Trophoblast cell (in vitro differentiated cells and primary cell): ENCODE measurements around the gene LDLRAP1.

ENCODE experiments used
- DNase-seq, 2 donors: peaks; one replicate each; pipeline ENCODE4 v3.0.0-alpha.2; 2016
- H2AFZ ChIP-seq: 2 replicates; pipeline ENCODE4 v1.6.1; 2013; ENCODE audit warnings: low read length, moderate library complexity, mild to moderate bottlenecking; ENCODE audit not compliant: insufficient read depth, poor library complexity
- H2AK5ac ChIP-seq: 2 replicates; pipeline ENCODE4 v1.6.1; 2013; ENCODE audit warnings: mild to moderate bottlenecking, low read length
- H2BK120ac ChIP-seq: 2 replicates; pipeline ENCODE4 v1.6.1; 2013; ENCODE audit warnings: low read length, mild to moderate bottlenecking, moderate library complexity; ENCODE audit not compliant: insufficient read depth, poor library complexity
- H2BK12ac ChIP-seq: 2 replicates; pipeline ENCODE4 v1.6.1; 2013; ENCODE audit warnings: mild to moderate bottlenecking, low read length, moderate library complexity
- H2BK5ac ChIP-seq: 2 replicates; pipeline ENCODE4 v1.6.1; 2013; ENCODE audit warnings: low read length, low read depth, moderate library complexity, mild to moderate bottlenecking; ENCODE audit not compliant: poor library complexity
- H3K14ac ChIP-seq: 2 replicates; pipeline ENCODE4 v1.6.1; 2013; ENCODE audit warnings: mild to moderate bottlenecking, low read length
- H3K18ac ChIP-seq: 2 replicates; pipeline ENCODE4 v1.6.1; 2013; ENCODE audit warnings: mild to moderate bottlenecking, low read length
- H3K23ac ChIP-seq: 2 replicates; pipeline ENCODE4 v1.6.1; 2013; ENCODE audit warnings: low read length
- H3K27ac ChIP-seq: 2 replicates; pipeline ENCODE4 v1.5.1; 2013; ENCODE audit warnings: low read depth, mild to moderate bottlenecking, inconsistent platforms, low read length, moderate library complexity
- H3K27me3 ChIP-seq: 2 replicates; pipeline ENCODE4 v1.6.1; 2013; ENCODE audit warnings: inconsistent platforms, mild to moderate bottlenecking, low read length, moderate library complexity; ENCODE audit not compliant: insufficient read depth
- H3K36me3 ChIP-seq, 2 experiments: 1 replicate in 1 of 2; 2 replicates in 1 of 2; pipeline ENCODE4 v1.6.1; 2013; ENCODE audit warnings: low read length in 2 of 2, mild to moderate bottlenecking in 2 of 2, moderate library complexity in 1 of 2; ENCODE audit not compliant: insufficient read depth in 2 of 2, control insufficient read depth in 1 of 2
- H3K4ac ChIP-seq: 2 replicates; pipeline ENCODE4 v1.6.1; 2013; ENCODE audit warnings: low read depth, mild to moderate bottlenecking, low read length, moderate library complexity
- H3K4me1 ChIP-seq, 2 experiments: 1 replicate in 1 of 2; 2 replicates in 1 of 2; pipeline ENCODE4 v1.6.1; 2013; ENCODE audit warnings: low read length in 2 of 2, mild to moderate bottlenecking in 2 of 2, moderate library complexity in 1 of 2; ENCODE audit not compliant: insufficient read depth in 2 of 2, control insufficient read depth in 1 of 2
- H3K4me2 ChIP-seq: 2 replicates; pipeline ENCODE4 v1.6.1; 2013; ENCODE audit warnings: inconsistent platforms, mild to moderate bottlenecking, low read length, moderate library complexity
- H3K4me3 ChIP-seq: 2 replicates; pipeline ENCODE4 v1.5.1; 2013; ENCODE audit warnings: mild to moderate bottlenecking, low read depth, low read length, inconsistent platforms
- H3K79me1 ChIP-seq: one replicate; pipeline ENCODE4 v1.6.1; 2013; ENCODE audit warnings: low read length
- H3K79me2 ChIP-seq: 2 replicates; pipeline ENCODE4 v1.6.1; 2013; ENCODE audit warnings: low read length, mild to moderate bottlenecking; ENCODE audit not compliant: control insufficient read depth, insufficient read depth, poor library complexity
- H3K9ac ChIP-seq: 2 replicates; pipeline ENCODE4 v1.6.1; 2013; ENCODE audit warnings: mild to moderate bottlenecking, low read length
- H3K9me3 ChIP-seq: 2 replicates; pipeline ENCODE4 v1.6.1; 2013; ENCODE audit warnings: low read depth, mild to moderate bottlenecking, control low read depth, inconsistent platforms, low read length; ENCODE audit not compliant: insufficient read depth
- H4K12ac ChIP-seq: 2 replicates; pipeline ENCODE4 v1.6.1; 2013; ENCODE audit warnings: low read depth, mild to moderate bottlenecking, low read length, moderate library complexity
- H4K8ac ChIP-seq: 2 replicates; pipeline ENCODE4 v1.6.1; 2013; ENCODE audit warnings: low read depth, mild to moderate bottlenecking, low read length, moderate library complexity
- H4K91ac ChIP-seq: one replicate; pipeline ENCODE4 v1.6.1; 2013; ENCODE audit warnings: low read depth, mild to moderate bottlenecking, low read length, moderate library complexity
- WGBS: extraction: QIAGEN DNeasy Blood & Tissue Kit; methylation state at CpG from one replicate; pipeline ENCODE4 v1.1.7; 2013; ENCODE audit warnings: missing lambda C conversion rate; ENCODE audit not compliant: insufficient read length, insufficient coverage; ENCODE audit errors: extremely low coverage; 5-methylcytosine and 5-hydroxymethylcytosine counted together

Gene LDLRAP1

GRCh38 chr1:25580927-25581326 is 37.5 kb downstream of the LDLRAP1 start:
- H2BK12ac ChIP-seq, result no peak overlapping the region
- no peak overlapping the region for H4K91ac ChIP-seq
- H2AFZ ChIP-seq, result no peak overlapping the region
- H2BK5ac ChIP-seq, result no peak overlapping the region
- no CpG with 5 or more reads among the region's 6 CpGs for WGBS
- H3K79me1 ChIP-seq, result no peaks in the 10 kb centered on the region
- no peak overlapping the region for H3K4me2 ChIP-seq
- H3K23ac ChIP-seq, result no peak overlapping the region
- H3K14ac ChIP-seq, result no peak overlapping the region
- H3K79me2 ChIP-seq, result no peaks in the 10 kb centered on the region
- no peak overlapping the region for H4K8ac ChIP-seq
- no peak overlapping the region for H3K18ac ChIP-seq
- no peak overlapping the region for H4K12ac ChIP-seq
- H3K4ac ChIP-seq, result no peak overlapping the region
- no peak overlapping the region for H3K4me3 ChIP-seq
- no peak overlapping the region for H2AK5ac ChIP-seq
- H3K4me1 ChIP-seq, result no peaks in the 10 kb centered on the region
- H2BK120ac ChIP-seq, result no peak overlapping the region
- no peak overlapping the region for H3K27ac ChIP-seq
- no peak for DNase-seq
- no peaks in the 10 kb centered on the region for H3K9me3 ChIP-seq
- H3K36me3 ChIP-seq, result no peaks in the 10 kb centered on the region
- H3K27me3 ChIP-seq, result no peaks in the 10 kb centered on the region
- H3K9ac ChIP-seq, result no peak overlapping the region

GRCh38 chr1:25581764-25582163 is 38.4 kb downstream of the LDLRAP1 start:
- H3K36me3 ChIP-seq, result no peaks in the 10 kb centered on the region
- H3K18ac ChIP-seq, result no peak overlapping the region
- no peak for DNase-seq
- H3K9me3 ChIP-seq, result peaks cover 3% of the 10 kb centered on the region
- H3K9ac ChIP-seq, result no peak overlapping the region
- no peak overlapping the region for H2BK5ac ChIP-seq
- H3K27ac ChIP-seq, result no peak overlapping the region
- no peak overlapping the region for H2AK5ac ChIP-seq
- H3K27me3 ChIP-seq, result no peaks in the 10 kb centered on the region
- no peaks in the 10 kb centered on the region for H3K4me1 ChIP-seq
- no peak overlapping the region for H2AFZ ChIP-seq
- no peaks in the 10 kb centered on the region for H3K79me1 ChIP-seq
- no peaks in the 10 kb centered on the region for H3K79me2 ChIP-seq
- H2BK12ac ChIP-seq, result no peak overlapping the region
- no CpG with 5 or more reads among the region's 5 CpGs for WGBS
- no peak overlapping the region for H3K23ac ChIP-seq
- no peak overlapping the region for H3K4ac ChIP-seq
- H4K91ac ChIP-seq, result no peak overlapping the region
- no peak overlapping the region for H3K4me2 ChIP-seq
- no peak overlapping the region for H3K4me3 ChIP-seq
- H3K14ac ChIP-seq, result no peak overlapping the region
- H4K8ac ChIP-seq, result no peak overlapping the region
- no peak overlapping the region for H2BK120ac ChIP-seq
- H4K12ac ChIP-seq, result no peak overlapping the region

- H3K79me2 ChIP-seq, result no peaks in the 10 kb centered on the region
- DNase-seq, result peak; percentile 86 to 94
- no CpG with 5 or more reads among the region's 14 CpGs for WGBS
- no peak overlapping the region for H2BK120ac ChIP-seq
- no peaks in the 10 kb centered on the region for H3K27me3 ChIP-seq
- H3K4ac ChIP-seq, result no peak overlapping the region
- no peak overlapping the region for H2AFZ ChIP-seq
- H3K4me3 ChIP-seq, result no peak overlapping the region
- no peak overlapping the region for H4K91ac ChIP-seq
- H3K4me1 ChIP-seq, result peaks cover 0 to 1% of the 10 kb centered on the region in 2 experiments
- H3K79me1 ChIP-seq, result no peaks in the 10 kb centered on the region
- no peaks in the 10 kb centered on the region for H3K36me3 ChIP-seq
- H2AK5ac ChIP-seq, result no peak overlapping the region
- H3K9ac ChIP-seq, result no peak overlapping the region
- no peak overlapping the region for H3K4me2 ChIP-seq
- H3K23ac ChIP-seq, result no peak overlapping the region
- no peak overlapping the region for H3K18ac ChIP-seq
- H3K14ac ChIP-seq, result no peak overlapping the region
- H3K27ac ChIP-seq, result no peak overlapping the region
- no peak overlapping the region for H4K8ac ChIP-seq
- peaks cover 3% of the 10 kb centered on the region for H3K9me3 ChIP-seq
- no peak overlapping the region for H4K12ac ChIP-seq
- H2BK12ac ChIP-seq, result no peak overlapping the region
- H2BK5ac ChIP-seq, result no peak overlapping the region
Observed at GRCh38 chr1:25583519-25584370, 40.3 kb downstream of the LDLRAP1 start.

GRCh38 chr1:25586181-25586588 is 42.8 kb downstream of the LDLRAP1 start:
- Histone ChIP-seq H3K79me2 (no peaks in the 10 kb centered on the region), H4K8ac (no peak overlapping the region), H3K9me3 (peaks cover 3% of the 10 kb centered on the region), H3K4me2 (no peak overlapping the region), H2AK5ac (no peak overlapping the region), H3K27me3 (no peaks in the 10 kb centered on the region), H3K27ac (no peak overlapping the region), H3K14ac (no peak overlapping the region), H3K23ac (no peak overlapping the region), H4K91ac (no peak overlapping the region), H2BK5ac (no peak overlapping the region), H3K4me3 (peak overlapping the region; percentile 62), H3K18ac (no peak overlapping the region), H2AFZ (no peak overlapping the region), H3K4ac (no peak overlapping the region), H3K79me1 (no peaks in the 10 kb centered on the region), H4K12ac (no peak overlapping the region), H2BK120ac (no peak overlapping the region), H3K36me3 (no peaks in the 10 kb centered on the region), H3K9ac (no peak overlapping the region), H2BK12ac (no peak overlapping the region), H3K4me1 (peaks cover 0 to 1% of the 10 kb centered on the region in 2 experiments)
- no CpG with 5 or more reads among the region's 16 CpGs for whole genome bisulfite sequencing
- DNase-seq, result no peak
